Mesothelial cell of epicardium (in vitro differentiated cells): Measurements from ENCODE around the gene LBX2. TPM values are rescaled to one million over a fixed set of nuclear protein-coding genes. Genes with fewer than 3 reads are reported as not detected.

Experiments
- DNase-seq, 2 experiments: peaks; one replicate each; pipeline ENCODE4 v3.0.0; 2021; ENCODE audit warnings: low spot score in 2 of 2; ENCODE audit not compliant: unreplicated experiment in 2 of 2
- H3K27ac Mint-ChIP-seq: 2 replicates; pipeline ENCODE4 v1.8.0; 2021; ENCODE audit warnings: mixed read lengths
- H3K27me3 Mint-ChIP-seq: 2 replicates; pipeline ENCODE4 v1.8.0; 2021; ENCODE audit warnings: low read depth, mixed read lengths
- H3K36me3 Mint-ChIP-seq: 2 replicates; pipeline ENCODE4 v1.8.0; 2021; ENCODE audit warnings: mixed read lengths
- H3K4me1 Mint-ChIP-seq: 2 replicates; pipeline ENCODE4 v1.8.0; 2021; ENCODE audit warnings: mixed read lengths
- H3K4me3 Mint-ChIP-seq: 2 replicates; pipeline ENCODE4 v1.8.0; 2021; ENCODE audit warnings: mild to moderate bottlenecking, moderate library complexity, mixed read lengths
- H3K9me3 Mint-ChIP-seq: 2 replicates; pipeline ENCODE4 v1.8.0; 2021; ENCODE audit warnings: mixed read lengths
- CTCF ChIP-seq: fragments of 200-600 bp; sonication (generic); IDR thresholded peaks from one replicate; pipeline ENCODE4 v1.5.0; 2021; ENCODE audit warnings: antibody characterized with exemption; ENCODE audit not compliant: unreplicated experiment
- total RNA-seq: library from RNA; stranded (reverse); gene quantifications from 3 replicates; pipeline ENCODE4 v1.2.1, GENCODE V29; 2021

LBX2 gene
- total RNA-seq, 1 donor from 2014 or later, result 1.1 TPM

DNA sequence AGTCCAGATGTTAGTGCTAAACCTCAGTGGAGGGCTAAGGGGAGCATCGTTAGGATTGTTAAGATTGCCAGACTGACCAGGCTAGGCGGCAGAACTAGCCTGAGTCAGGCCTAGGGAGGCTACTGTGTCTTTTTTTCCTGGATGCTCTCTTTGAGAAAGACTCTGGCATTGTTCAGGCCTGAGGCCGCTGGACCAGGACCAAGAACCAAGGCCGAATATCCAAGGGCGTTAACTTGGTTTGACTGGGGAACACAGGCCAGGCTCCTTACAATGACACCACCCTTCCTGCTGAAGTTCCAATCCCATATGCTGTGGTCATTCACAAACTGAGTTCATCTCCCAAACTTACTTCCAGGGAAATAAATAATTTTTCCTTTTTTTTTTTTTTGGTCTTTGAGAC is 40.9 kb upstream of the LBX2 start:
- H3K36me3 Mint-ChIP-seq, result peaks cover 3% of the 10 kb centered on the region
- DNase-seq, result no peak
- no peak overlapping the region for H3K27ac Mint-ChIP-seq
- H3K27me3 Mint-ChIP-seq, result no peaks in the 10 kb centered on the region
- no peak overlapping the region for H3K4me3 Mint-ChIP-seq
- TF ChIP-seq CTCF, result no peak
- no peaks in the 10 kb centered on the region for H3K9me3 Mint-ChIP-seq
- no peaks in the 10 kb centered on the region for H3K4me1 Mint-ChIP-seq

DNA sequence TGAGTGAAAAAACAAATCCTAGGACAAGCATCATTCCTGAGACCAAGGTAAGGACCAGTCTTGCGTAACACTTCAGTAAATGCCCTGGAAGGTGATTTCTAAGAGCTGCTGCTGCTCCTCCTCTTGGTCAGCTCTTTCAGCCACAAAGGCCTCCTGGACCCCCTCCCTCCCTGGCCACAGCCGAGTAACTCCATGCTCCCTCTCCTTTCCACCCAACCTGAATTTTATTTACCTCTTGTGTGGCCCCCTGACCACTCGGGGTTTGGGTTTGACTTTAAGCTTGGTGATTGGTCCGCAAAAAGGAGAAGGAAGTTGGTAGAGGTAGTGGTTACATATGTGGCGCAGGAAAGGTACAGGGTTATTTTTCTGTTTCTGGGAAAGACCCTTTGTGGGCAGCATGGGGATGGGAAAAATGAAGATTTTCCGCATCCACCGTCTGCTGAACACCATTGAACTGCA is 39.5 kb upstream of the LBX2 start:
- H3K9me3 Mint-ChIP-seq, result no peaks in the 10 kb centered on the region
- no peak overlapping the region for H3K27ac Mint-ChIP-seq
- no peak for DNase-seq
- H3K4me1 Mint-ChIP-seq, result no peaks in the 10 kb centered on the region
- H3K27me3 Mint-ChIP-seq, result no peaks in the 10 kb centered on the region
- TF ChIP-seq CTCF, result no peak
- H3K4me3 Mint-ChIP-seq, result no peak overlapping the region
- H3K36me3 Mint-ChIP-seq, result peaks cover 3% of the 10 kb centered on the region

- Mint-ChIP-seq H3K4me1 (peaks cover under 1% of the 10 kb centered on the region), H3K36me3 (peaks cover under 1% of the 10 kb centered on the region), H3K9me3 (no peaks in the 10 kb centered on the region), H3K27me3 (no peaks in the 10 kb centered on the region), H3K27ac (no peak overlapping the region), H3K4me3 (no peak overlapping the region)
- DNase-seq, result no peak
- TF ChIP-seq CTCF, result no peak
Measured at GRCh38 chr2:74537140-74537539, 37.7 kb upstream of the LBX2 start.

GRCh38 chr2:74536166-74536950 is 37.0 kb upstream of the LBX2 start:
- H3K4me3 Mint-ChIP-seq, result no peak overlapping the region
- no peak for TF ChIP-seq CTCF
- H3K36me3 Mint-ChIP-seq, result no peaks in the 10 kb centered on the region
- peaks cover 6% of the 10 kb centered on the region for H3K4me1 Mint-ChIP-seq
- DNase-seq, result no peak
- no peaks in the 10 kb centered on the region for H3K27me3 Mint-ChIP-seq
- H3K9me3 Mint-ChIP-seq, result no peaks in the 10 kb centered on the region
- H3K27ac Mint-ChIP-seq, result no peak overlapping the region

GRCh38 chr2:74535440-74535965 is 36.1 kb upstream of the LBX2 start:
- peaks cover 13% of the 10 kb centered on the region for H3K4me1 Mint-ChIP-seq
- no peak overlapping the region for H3K27ac Mint-ChIP-seq
- no peaks in the 10 kb centered on the region for H3K27me3 Mint-ChIP-seq
- DNase-seq, result no peak
- no peak overlapping the region for H3K4me3 Mint-ChIP-seq
- H3K9me3 Mint-ChIP-seq, result no peaks in the 10 kb centered on the region
- H3K36me3 Mint-ChIP-seq, result no peaks in the 10 kb centered on the region
- no peak for TF ChIP-seq CTCF
